Stimulated activated naive CD8-positive, alpha-beta T cell treated with anti-CD3 and anti-CD28 coated beads, Interleukin-15, Interleukin-2, amounts not matched to agents 100 U/mL and 50 U/mL, for 24 hours (primary cell): ENCODE data around the gene CWF19L1.

Experiments used
- ATAC-seq: fragments of 150-1000 bp; cut with Tn5 transposase; one replicate; pipeline ENCODE4 v1.10.0; 2021
- DNase-seq: peaks from one replicate; pipeline ENCODE4 v3.0.0; 2021

CWF19L1 gene

DNA sequence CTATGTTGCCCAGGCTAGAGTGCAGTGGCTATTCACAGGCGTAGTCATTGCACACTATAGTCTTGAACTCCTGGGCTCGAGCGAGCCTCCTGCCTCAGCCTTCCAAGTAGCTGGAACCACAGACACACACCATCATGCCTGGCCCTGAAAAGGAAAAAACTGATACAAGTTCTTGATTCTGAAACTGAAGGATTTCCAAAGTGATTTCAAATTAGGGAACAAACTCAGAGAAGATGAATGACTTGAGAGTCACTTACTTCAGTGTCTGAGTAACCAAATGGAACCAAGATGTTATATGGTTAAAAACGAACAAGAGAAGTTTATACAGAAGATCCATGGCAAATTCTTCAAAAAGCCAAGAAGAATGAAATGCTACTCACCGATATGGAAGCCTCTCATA lies 14.4 kb downstream of the CWF19L1 start:
- DNase-seq: no peak
- no peak for ATAC-seq

DNA sequence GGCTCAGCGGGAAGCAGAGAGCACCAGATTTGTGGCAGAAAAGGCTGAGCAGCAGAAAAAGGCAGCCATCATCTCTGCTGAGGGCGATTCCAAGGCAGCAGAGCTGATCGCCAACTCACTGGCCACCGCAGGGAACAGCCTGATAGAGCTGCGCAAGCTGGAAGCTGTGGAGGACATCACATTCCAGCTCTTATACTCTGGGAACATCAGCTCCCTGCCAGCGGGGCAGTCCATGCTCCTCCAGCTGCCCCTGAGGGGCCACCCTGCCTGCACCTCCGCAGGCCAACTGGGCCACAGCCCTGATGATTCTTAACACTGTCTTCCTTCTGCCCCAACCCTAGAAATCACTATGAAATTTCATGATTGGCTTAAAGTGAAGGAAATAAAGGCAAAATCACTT lies 18.6 kb downstream of the CWF19L1 start:
- ATAC-seq (no peak), DNase-seq (no peak)

DNA sequence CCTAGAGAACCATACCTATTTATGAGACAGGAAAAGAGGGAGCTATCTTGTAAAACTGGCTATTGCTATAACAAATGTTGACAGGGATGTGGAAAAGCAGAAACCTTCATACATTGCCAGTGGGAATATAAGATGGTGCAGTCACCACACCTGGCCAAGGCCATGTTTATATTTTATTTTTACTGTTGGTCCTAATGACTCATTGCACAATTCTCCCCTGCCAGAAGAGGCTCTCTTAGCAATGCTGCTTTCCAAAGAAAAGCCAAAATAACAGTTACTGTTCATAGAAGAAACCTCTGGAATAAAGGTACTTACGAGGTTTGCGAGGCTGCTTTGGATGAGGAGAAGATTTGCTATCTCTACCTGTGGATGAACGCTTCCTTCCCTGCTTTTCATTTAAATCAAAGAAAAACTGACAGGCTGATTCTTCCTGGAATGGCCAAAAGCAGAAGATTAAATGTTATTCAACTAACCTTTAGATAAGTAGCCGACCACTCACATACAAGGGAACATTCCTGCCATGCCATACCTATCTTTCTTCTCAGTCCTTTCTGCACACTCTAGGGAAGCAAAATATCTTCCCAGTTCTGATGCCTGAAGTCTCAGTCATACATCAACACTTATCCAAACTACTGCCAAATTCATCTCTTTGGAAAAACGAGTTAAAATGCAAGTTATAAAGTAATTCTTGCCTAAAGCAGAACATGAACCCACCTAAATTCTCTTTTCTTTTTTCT lies 21.8 kb downstream of the CWF19L1 start:
- DNase-seq: no peak
- ATAC-seq: no peak

DNA sequence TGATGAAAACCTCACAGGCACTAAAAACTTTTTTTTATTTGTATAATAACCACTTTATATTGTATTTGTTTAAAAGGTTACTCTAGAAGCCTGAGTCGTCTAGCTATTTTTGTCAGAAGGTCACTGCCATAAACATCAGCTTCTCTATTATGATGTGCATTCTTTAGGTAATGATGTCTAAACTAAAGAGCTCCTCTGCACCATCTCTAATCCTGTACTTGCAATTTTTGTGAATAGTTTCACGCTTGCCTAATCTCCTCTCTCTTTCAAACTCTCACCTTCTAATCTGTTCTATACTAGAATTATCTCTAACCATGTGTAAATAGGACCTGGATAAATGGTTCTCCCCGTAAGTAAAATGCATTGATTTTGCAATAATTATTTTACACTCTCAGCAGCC lies 27.6 kb downstream of the CWF19L1 start:
- no peak for DNase-seq

DNA sequence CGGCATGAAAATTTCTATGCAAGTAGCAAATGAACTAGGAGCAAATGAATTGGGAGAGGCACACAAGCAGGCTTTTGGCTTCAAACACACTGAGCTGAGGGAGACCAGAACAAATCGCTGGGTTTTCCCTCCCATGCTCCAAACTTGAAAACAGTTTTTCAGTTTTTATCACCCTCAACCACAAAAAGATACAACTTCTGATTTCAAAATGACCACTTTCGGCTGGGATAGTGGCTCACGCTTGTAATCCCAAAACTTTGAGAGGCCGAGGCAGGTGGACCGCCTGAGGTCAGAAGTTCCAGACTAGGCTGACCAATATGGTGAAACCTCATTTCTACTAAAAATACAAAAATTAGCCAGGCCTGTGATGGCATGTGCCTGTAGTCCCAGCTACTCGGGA lies 29.0 kb downstream of the CWF19L1 start:
- DNase-seq: no peak
- ATAC-seq: no peak

More for the DNA sequence above, 27.6 kb downstream of the CWF19L1 start:
- ATAC-seq: no peak

DNA sequence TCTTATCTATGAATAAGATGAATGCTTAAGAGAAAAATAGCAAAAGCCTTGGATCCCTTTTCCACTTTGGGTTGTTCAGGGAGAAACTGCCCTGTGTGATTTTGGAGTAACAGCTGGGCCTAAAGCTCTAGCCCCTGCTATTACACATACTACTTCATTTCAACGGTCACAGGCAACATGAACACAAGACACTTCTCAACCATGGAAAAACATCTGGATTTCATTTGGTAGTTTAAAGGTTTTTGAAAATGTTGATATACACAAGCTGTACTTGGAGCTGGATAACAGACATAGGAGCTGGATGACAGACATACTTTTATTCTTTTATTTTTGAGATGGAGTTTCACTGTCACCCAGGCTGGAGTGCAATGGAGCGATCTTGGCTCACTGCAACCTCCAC lies 35.3 kb downstream of the CWF19L1 start:
- ATAC-seq (no peak), DNase-seq (no peak)

DNA sequence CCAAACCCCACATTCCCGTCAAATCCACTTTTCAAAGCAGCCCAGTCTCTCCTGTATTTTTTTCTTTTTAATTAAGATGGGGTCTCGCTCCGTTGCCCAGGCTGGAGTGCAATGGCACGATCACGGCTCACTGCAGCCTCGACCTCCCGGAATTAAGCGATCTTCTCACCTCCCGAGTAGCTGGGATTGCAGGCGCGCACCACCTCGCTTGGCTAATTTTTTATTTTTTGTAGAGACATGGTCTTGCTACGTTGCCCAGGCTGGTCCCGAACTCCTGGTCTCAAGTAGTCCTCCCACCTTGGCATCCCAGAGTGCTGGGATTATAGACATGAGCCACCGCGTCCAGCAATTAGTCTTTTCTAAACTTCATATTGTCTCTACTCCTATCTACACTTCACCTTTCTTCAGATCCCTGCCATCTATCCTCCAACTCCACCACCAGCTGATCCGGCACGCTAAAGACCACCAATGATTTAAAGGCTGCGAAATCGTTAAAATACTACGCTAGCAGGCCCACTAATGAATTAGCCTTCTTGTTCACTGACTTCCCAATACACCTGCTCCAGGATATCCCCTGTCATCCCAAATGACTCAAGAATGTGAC lies 37.5 kb downstream of the CWF19L1 start:
- ATAC-seq (no peak), DNase-seq (no peak)

DNA sequence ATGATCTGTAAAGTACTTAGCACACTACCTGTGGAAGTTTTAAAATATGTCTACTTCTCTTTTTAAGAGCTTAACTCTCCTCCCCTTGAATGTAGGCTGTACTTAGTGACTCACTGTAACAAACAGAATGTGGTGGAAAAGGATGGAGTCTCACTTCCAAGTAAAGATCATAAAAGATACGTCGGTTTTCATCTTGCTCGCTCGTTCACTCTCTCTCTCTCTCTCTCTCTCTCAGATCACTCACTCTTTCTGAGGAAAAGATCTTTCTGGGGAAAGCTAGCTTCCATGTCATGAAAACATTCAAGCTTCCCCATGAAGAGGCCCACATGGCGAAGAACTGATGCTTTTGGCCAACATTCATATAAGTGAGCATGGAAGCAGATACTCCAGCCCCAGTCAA lies 43.6 kb downstream of the CWF19L1 start:
- DNase-seq (no peak), ATAC-seq (no peak)

DNA sequence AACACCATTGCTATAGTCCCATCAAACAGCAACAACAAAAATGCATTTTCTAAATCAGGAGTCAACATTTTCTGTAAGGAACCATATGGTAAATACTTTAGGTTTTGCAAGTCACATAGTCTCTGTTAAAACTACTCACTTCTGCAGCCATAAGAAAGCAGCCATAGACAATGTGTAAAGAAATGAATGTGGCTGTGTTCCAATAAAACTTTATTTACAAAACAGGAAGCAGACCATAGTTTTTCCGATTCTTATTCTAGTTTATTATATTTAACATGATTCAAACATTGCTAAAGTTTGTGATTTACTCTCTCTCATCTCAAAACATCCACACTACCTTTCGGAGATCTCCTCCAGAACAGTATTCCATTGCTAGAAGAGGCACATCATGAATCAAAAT lies 44.9 kb downstream of the CWF19L1 start:
- no peak for ATAC-seq
- no peak for DNase-seq

DNA sequence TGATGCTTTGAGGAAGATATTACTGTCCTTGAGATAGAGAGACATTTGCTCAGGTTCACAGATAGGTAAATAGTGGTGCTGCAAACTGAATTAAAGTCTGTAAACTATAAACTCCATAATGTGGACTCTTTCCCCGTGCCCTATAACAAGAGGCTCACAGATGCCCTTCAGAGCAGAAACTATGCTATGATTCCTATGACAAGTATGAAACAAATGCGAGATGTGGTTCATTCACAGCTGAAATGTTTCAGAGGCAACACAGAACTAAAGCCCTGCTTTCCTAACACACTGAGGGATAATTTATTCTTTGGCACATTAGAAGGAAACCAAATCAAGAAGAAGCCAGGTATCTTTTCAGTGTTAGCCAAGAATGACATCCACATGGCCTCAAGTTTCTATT lies 51.4 kb downstream of the CWF19L1 start:
- DNase-seq (no peak), ATAC-seq (no peak)

DNA sequence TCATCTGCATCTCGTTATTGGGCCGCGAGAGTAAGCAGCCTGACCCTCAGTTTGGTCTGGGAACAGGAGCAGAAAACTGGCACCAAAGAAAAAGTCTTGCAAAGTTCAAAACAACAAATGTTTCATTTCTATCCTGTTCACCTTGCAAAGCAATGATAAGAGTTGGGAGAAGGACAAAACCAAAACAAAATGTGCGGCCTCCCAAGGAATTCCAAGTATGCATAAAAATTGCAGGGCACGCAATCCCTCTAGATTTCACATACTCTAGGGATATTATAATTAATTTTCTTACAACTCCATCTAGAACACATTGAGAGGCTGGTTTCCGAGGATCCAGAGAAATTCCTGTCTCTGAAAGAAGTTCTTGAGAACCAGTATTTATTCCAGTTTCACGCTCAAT lies 58.1 kb downstream of the CWF19L1 start:
- no peak for ATAC-seq
- no peak for DNase-seq

DNA sequence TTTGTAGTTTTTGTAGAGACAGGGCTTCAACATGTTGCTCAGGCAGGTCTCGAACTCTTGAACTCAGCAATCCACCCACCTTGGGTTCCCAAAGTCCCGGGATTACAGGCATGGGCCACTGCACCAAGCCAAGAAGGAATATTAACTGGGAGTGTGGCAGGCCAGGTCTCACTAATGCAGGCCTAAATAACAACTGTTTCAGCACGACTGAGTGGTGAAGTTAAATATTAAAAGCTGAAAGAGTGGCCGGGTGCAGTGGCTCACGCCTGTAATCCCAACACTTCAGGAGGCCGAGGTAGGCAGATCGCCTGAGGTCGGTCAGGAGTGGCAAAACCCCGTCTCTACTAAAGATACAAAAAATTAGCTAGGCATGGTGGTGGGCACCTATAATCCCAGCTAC lies 59.2 kb downstream of the CWF19L1 start:
- no peak for DNase-seq
- ATAC-seq: no peak

DNA sequence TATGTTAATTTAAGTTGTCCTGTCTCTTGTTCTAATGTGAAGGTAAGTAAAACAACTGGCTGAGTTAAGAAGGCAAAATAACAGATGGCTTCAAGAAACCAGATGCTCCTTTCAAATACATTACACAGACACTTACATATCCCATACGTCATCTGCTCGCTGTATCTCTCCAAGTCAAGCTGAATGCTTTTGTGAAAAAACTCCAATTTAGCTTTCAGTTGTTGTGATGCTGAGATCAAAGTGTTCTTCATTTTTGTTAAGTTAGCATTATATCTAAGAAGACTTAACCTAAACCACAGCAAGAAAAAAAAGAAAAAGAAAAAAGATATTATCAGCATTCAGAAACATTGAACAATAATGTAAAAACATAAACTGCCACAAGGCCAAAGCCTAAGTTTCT lies 63.1 kb downstream of the CWF19L1 start:
- ATAC-seq: no peak
- no peak for DNase-seq

DNA sequence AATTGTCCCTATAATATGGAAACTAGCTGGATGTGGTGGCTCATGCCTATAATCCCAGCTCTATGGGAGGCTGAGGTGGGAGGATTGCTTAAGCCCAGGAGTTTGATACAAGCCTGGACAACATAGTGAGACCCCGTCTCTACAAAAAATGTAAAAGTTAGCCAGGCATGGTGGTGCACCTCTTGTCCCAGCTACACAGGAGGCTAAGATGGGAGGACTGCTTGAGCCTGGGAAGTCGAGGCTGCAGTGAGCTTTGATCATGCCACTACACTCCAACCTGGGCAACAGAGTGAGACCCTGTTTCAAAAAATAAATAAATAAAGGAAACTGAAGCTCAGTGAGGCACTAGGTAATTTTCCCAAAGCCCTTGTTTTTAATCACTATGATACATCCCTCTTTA lies 65.9 kb downstream of the CWF19L1 start:
- no peak for DNase-seq
- no peak for ATAC-seq

DNA sequence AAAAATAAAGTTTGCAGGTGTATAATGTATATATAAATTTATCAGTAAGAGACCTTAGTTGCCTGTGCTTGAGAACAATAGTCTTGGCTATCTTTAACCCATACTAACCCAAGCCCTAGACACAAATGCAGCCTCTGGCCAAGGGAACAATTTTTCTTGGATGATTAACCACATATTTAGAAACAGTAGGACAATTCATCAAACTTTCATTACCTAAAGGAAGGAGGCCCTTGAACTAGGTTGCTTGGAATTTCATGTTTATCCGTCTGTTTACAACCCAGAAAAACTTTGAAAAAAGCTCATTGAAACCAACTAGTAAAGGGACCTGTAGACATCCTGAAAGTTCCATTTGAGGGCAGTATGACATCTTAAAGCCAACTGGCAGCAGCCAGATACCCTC lies 72.7 kb downstream of the CWF19L1 start:
- no peak for DNase-seq

DNA sequence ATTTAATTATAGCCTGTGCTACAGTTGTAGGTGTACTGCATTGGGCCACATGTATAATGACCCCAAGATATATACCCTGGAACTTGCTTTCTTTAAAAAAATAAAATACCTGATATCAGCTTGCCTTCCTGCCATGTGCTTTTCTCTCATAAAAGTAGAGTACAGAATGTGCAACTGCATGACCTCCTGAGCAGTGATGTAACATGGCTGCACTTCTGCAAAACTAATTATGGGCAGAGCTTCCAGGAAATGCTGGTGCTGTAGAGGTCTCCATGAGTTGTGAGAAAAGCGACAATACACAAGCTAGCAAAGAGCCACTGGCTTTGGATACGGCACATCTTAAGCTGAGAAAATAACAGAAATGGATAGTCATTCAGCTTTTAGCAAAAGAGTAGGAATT lies 75.1 kb downstream of the CWF19L1 start:
- no peak for DNase-seq
- no peak for ATAC-seq

More for the DNA sequence above, 72.7 kb downstream of the CWF19L1 start:
- no peak for ATAC-seq

DNA sequence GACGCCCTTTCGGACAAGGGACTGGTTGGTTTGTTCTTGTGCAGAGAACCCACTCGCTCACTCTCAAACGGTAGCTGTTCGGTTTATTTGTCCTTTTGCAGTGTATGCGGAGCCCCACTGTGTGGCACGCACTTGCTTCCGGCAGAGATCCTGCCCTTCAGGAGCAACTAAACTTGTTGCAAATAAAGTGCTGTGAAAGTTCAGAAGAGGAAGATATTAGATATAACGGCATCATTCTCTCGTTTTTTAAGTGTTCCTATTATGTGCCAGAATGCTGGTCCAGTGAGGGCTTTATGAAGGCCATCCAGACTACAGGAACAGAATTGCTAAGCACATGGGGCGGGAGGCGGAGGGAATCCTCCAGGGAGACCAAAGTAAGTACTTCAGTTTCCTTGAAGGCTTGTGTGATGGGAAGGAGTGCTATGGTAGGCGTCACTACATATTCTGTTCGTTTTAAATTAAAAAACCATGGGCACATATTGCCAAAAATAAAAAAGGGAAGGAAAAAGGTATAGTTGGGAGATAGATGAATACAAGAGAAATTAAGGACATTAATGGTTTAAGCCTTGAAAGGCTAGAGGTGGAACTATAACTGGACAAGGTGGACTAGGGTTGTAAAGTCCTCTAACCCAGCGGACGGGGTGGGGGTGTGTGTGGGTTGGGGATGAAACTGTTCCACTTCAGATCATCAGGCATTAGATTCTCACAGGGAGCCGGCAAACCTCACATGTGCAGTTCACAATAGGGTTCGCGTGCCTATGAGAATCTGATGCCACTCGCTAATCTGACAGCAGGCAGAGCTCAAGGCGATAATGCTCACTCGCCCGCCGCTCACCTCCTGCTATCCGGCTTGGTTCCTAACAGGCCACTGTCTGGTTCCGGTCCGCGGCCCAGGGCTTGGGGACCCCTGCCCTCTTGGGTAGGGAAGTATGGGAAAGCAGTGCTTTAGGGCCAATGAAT lies 80.9 kb downstream of the CWF19L1 start:
- DNase-seq (peak; percentile 34), ATAC-seq (peak; percentile 61)

DNA sequence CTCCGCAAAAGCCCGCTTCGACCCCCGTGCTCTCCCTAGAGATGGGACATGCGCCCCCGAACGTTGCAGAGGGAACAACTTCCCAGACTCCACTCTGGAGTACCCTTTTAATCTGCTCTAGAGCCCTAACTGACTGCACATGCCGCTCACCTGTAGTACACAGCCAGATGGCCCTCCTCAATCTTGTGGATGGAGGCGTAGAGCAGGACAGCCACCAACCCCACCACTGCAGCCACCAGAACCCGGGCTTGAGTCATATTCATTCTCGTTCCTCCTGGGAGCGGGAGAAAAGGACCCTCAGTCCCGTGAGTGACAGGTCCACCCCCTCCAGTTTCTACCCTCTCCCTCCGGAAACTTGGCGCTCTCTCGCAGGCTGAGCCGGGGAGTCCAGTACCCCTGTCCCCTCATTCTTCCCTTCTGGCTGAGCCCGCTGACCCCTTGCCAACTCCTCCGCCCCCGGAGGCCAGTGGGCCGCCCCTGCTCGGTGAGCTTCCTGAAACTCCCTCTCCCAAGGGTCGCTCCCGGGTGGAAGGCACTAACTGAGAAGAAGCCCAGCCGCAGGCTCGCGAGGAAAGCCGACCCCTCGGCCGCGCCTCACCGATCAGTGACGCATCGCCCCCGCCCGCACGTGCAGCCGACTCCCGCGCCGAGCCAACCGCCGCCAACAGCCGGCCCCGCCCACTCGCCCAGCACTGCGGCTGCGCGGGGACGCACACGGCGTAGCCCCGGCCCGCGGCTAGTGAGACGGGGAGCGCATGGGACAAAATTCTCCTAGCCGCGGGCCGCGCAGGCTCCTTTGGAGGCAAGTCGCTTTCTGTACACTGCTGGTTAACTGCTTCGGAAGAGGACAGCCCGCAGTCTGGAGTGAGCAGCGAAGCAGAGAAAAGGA lies 81.8 kb downstream of the CWF19L1 start, which contains the start of gene ERLIN1:
Gene ERLIN1 (minus strand): TSS at position 666 of the 889 bp plus-strand sequence. CDS start 403 bp downstream, at position 263.
- ATAC-seq: peak; percentile 90
- DNase-seq: peak; percentile 96

DNA sequence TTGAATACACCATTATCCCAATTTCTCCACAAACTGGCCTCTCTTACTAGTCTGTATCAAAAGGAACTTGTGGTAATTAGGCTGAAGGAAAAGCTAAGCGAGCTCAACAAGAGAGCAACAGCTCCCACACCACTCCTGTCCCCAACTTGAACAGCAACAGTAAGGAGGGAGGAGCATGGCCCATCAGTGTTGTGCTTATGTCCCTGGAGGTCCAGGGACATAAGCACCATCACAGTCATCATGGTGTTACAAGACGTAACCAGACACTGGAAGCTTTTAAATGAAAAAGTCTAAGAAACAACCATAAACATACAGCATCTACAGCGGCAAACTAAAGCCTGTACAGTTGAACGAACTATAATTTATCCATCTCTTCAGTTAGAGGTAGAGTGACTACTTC lies 82.6 kb downstream of the CWF19L1 start:
- DNase-seq (peak; percentile 16), ATAC-seq (no peak)

DNA sequence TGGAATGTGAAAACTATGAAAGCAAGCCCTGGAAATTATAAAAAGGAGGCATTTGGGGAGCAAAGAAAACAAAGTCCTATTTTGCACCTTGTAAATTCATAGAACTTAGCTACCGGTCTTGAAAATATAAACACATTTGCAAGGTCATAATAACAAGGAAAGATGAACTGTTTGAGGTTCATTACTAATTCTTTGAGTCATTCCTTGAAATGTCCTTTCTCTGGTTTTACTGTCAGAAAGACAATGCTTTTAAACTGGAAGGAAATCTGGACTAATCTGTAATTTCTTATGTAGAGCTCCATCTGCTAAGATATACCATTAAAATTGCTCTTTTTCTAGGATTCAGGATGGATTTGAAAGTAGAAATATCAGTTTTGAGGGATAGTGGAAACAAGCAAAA lies 83.0 kb downstream of the CWF19L1 start:
- ATAC-seq (no peak), DNase-seq (no peak)

DNA sequence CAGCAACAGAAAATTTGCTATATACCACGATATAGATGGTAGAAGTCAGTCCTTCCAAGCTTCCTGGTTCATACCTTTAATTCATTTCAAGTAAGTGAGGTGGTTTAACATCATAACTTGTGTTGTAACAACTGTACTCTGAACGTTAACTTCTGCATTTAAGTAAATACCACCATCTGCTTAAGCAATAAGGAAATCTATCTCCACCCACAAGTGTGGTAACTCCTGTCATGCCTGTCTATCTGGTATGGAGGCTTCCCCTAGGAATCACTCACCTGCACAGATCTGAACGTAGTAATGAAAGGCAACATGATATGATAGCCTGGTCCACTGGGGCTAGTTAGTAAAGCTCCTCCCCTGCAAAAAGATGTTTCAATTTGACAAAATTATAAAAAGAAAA lies 84.0 kb downstream of the CWF19L1 start:
- DNase-seq (no peak), ATAC-seq (no peak)

DNA sequence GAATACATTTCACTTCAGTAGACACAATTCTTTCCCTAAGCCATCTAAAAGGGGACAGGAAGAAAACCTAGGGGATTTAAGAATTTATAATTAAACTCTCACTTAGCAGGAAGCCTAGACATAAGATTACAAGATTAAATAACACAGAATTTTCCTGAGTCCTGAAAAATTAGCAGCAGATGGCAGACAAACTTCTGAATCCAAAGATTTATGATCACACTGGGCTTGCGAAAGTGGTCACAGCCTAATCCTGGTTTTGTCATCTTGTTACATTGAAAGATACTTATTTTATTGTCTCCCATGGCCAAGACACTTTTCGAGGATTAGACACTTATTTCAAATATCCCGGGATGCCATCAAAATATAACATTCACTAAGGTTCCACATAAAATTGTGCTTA lies 84.5 kb downstream of the CWF19L1 start:
- ATAC-seq (no peak), DNase-seq (no peak)
